ENCODE data around the gene SLC26A11.
"Not testable (repeated sequence)": the region's sequence is repeated elsewhere in the genome, so short reads cannot be mapped to it uniquely, and the experiment has no call there.

Gene SLC26A11

DNA sequence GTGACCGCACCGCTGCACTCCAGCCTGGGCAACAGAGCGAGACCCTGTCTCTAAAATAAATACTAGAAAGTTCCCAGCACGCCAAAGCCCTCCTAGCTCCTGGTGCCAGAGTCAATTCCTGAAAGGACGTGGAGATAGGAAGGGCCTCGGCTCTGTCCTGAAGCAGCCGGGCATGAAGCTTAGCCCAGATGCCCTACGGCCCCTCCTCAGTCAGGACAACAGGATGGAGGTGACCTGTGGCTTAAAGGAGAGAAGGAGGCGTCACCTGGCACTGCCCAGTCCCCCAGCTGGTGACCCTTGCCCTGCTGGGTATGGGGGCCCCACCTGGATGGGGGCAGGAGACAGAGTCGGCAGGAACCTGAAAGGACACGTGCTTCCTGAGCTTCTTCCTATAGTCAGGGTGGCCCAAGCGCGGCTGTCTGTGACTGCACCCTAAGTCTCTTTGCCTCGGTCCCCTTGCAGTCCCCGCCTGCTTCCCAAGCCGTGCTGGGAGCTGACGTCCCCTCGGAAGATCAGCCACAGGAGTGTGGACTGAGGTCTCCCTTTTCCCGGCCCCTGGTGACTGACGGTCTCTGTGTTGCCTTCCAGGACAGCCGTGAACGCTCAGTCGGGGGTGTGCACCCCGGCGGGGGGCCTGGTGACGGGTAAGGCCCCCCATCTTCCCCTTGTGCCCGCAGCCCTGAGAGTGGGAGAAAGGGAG lies 25.5 kb downstream of the SLC26A11 start:
- no peak for DNase-seq

- no peak for DNase-seq
Measured at GRCh38 chr17:80246266-80246681, 26.0 kb downstream of the SLC26A11 start.

- no peak for DNase-seq
Measured at GRCh38 chr17:80246726-80247125, 26.5 kb downstream of the SLC26A11 start.

DNA sequence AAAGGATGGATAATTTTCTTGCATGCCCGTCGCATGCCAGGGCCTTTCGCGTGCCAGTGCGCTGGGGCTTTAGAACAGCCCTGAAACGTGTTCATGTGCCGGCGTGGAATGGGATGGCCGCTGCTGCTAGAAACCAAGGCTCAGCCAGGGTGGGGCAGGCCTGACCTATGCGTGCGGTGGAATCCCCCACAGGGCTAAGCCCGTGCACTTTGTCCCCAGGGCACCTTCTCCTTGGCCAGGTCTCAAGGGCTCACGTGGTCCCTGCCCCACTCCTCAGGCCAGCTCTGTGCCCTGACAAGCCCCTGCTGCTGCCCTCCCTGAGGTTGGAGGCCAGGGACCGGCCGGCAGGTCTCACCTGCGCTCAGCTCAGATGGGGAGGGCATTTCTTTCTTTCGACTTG lies 27.3 kb downstream of the SLC26A11 start:
- DNase-seq = no peak

DNA sequence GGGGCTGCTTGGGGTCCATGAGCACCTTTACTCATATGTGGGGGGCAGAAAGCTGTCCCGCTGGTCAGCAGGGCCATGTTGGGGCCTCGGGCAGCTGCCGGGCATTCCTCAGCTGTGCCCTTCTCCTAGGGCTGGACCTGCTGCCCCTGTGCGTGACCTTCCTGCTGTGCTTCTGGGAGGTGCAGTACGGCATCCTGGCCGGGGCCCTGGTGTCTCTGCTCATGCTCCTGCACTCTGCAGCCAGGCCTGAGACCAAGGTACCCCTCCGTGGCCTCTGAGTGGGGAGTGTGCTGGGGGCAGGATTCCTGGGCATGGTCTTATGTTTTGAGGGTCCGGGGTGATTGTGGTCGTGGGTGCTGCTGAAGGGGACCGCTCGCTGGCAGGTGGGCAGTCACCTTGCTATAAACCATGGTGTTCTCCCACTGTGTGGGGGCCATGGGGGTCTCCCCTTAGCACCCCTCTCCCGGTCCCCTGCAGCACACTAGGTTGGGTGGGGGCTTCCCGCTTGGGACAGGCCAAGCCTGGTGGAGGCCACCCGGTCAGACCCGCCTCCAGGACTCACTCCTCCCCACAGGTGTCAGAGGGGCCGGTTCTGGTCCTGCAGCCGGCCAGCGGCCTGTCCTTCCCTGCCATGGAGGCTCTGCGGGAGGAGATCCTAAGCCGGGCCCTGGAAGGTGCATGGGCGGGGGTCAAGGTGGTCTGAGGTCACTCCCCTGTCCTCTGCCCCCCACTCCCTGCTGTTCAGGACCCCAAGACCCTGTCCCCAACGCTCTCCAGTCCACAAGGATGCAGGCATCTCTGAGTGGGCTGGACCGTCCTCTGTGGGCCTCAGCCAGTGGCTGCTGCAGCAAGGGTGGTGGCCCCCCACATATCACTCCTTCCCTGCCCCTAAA lies 28.0 kb downstream of the SLC26A11 start:
- no peak for DNase-seq

DNA sequence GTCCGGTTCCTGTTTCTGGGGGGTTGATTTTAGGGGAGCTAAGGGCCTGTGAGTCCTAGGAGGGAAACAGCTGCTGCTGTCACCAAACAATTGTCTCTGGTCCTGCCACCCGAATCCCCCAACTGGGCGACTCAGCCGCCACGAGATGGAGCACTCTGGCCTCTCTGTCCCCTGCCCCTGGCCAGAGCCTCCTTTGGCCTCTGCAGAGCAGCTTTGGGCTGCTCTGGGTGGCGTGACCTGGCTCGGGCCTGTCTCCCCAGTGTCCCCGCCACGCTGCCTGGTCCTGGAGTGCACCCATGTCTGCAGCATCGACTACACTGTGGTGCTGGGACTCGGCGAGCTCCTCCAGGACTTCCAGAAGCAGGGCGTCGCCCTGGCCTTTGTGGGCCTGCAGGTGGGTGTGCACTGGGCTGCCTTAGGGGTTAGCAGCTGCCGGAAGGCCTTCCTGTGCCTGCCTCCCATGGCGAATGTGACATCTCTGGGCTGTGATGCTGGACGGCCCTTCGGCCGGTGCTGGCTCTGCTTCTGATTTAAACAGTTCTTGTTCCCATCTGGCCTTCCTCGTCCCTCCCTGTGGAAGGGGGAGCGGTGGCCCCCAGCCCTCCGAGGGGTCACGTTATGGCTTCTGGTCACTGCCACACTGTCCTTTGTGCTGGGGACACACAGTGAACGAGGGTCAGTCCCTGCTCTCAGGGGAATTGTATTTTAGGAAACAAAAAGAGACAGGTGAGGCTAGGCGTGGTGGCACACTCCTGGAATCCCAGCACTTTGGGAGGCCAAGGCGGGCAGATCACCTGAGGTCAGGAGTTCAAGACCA lies 28.9 kb downstream of the SLC26A11 start:
- DNase-seq = no peak

DNA sequence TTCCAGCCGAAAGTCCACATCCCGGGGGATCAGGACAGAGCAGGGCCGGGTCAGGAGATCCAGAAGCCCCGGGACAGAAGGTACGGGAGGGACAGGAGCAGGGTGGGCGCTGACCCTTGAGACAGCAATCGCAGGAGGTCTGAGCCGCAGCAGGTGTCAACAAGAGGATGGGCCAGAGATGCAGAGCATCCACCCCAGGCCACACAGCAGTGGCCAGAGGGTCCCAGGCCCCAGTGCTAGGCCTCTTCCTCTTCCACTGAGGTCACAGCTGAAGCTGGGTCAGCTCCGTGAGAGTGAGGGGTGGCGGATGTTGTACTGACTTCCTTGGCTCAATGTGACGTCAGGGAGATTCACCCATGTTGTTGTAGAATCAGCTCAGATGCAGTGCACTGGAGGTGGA lies 31.7 kb downstream of the SLC26A11 start:
- DNase-seq = no peak

DNA sequence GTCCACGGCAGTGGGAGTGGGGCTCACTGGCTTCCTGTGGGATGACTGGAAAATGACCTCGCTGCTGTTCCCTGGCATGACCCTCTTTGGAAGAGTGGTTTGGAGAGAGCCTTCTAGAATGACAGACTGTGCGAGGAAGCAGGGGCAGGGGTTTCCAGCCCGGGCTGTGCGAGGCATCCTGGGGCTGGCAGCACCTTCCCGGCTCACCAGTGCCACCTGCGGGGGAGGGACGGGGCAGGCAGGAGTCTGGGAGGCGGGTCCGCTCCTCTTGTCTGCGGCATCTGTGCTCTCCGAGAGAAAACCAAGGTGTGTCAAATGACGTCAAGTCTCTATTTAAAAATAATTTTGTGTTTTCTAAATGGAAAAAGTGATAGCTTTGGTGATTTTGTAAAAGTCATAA lies 32.6 kb downstream of the SLC26A11 start:
- DNase-seq = no peak

- no peak for DNase-seq
Measured at GRCh38 chr17:80253631-80254395, 33.6 kb downstream of the SLC26A11 start.

DNA sequence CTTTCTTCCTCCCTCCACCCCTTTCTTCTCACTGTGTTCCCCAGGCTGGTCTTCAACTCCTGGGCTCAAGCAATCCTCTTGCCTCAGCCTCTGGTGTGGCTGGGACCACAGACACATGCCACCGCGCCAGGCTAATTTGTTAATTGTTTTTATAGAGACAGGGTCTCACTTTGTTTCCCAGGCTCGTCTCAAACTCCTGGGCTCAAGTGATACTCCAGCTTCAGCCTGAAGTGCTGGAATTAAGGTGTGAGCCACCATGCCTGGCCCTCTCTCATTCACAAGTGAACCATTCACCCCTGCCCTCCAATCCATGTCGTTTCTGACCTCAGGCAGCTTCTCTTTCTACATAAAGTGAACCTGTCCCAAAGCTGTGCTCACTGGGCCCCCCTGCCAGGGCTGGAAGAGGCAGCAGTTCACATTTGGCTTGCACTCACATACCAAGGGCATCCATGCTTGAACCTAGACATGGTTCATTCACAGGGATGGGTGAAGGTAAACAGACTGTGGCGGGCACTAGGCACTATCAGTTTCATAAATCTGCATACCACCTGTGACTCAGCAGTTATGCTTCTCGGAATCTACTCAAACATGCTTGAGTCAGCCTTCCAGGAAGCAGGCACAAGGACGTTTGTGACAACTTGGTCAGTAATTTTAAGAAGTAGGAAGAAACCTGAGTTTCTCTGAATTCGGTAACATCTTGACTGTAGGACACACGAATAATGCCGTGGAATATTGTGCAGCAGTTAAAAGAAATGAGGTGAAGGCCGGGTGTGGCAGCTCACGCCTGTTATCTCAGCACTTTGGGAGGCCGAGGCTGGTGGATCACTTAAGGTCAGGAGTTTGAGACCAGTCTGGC lies 34.4 kb downstream of the SLC26A11 start:
- no peak for DNase-seq

DNA sequence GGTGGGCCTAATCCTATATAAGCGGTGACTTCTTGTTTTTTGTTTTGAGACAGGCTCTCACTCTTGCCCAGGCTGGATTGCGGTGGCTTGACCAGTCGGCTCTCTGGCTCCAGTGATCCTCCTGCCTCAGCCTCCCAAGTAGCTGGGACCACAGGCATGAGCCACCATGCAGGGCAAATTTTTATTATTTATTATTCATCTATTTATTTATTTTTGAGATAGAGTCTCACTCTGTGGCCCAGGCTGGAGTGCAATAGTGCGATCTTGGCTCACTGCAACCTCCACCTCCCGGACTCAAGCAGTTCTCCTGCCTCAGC lies 35.8 kb downstream of the SLC26A11 start:
- DNase-seq = no peak

GRCh38 chr17:80257716-80258213 lies 37.5 kb downstream of the SLC26A11 start:
- DNase-seq = no peak

- DNase-seq = not testable (repeated sequence)
Measured at GRCh38 chr17:80258296-80258695, 38.1 kb downstream of the SLC26A11 start.

GRCh38 chr17:80259457-80260068 lies 39.3 kb downstream of the SLC26A11 start:
- no peak for DNase-seq

- DNase-seq = peak; percentile 53 to 54
Measured at GRCh38 chr17:80260069-80260535, 39.9 kb downstream of the SLC26A11 start.

- DNase-seq = peak in 1 of 2 donors; percentile 26
Measured at GRCh38 chr17:80260791-80261158, 40.5 kb downstream of the SLC26A11 start, which contains the start of gene RNF213. TSS of gene RNF213 (plus strand) at chr17:80260852. CDS start at chr17:80263682, 2,830 bp downstream.

DNA sequence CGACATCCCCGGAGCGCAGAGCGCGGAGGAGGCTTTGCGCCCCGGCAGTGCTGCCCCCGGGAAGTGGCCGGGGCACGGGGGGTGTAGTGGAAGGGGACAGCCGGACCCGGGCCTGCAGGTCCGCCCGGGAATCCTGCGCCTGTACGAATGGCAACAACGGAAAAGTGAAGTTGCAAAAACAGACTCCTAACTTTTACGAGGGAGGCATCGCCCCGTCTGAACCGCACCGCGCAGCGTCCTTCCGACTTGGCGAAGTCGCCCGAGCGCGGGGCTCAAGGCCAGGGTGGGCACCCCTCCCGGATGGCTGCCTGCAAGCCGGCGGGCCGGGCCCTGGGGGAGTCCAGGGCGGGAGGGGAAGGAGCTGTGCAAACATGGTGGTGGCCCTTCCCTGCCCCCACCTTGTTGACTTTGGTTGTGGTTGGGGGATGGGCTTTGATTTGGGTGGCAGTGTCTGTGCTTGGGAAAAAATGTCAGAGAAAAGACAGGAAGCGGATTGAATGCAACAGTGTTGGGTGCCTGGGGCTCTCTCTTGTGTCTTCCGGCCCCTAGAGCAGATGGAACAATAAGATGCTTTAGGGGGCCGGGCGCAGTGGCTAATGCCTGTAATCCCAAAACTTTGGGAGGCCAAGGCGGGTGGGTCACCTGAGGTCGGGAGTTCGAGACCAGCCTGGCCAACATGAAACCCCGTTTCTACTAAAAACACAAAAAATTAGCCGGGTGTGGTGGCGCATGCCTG lies 41.1 kb downstream of the SLC26A11 start:
- peak in 1 of 2 donors; percentile 26 for DNase-seq

DNA sequence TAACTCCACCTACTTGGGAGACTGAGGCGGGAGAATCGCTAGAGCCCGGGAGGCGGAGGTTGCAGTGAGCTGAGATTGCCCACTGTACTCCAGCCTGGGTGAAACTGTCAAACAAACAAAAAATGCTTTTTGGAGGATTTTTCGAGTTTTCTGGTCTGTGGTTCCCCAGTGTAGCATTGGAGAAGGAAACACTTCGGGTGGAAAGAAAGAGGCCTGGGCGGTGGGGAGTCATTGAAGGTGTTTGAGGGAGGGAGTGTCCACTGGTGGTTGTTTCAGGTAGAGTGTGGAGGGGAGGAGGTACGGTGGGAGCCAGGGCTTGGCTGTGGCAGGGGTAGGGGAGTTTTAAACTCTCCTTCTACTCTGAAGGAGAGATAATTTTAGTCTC lies 41.7 kb downstream of the SLC26A11 start:
- DNase-seq = no peak

DNA sequence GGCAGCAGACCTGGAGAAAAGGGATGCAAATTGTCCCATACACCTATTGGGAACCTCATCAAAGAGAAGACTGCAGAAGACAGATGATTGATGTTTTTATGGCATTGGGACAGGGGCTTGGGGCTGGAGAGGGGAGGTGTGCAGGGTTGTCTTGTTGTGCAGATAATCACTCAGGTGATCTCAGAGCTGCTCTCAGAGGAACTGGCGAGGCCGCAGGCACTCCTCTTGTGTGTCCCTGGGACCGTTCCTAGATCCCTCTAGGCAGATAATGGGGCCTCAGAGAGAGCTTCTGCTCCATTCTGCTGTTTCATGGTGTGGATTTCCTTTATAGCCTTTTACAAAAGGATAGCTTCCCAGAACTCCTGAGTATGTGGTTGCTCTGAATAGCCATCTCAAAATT lies 42.1 kb downstream of the SLC26A11 start:
- DNase-seq = no peak

- DNase-seq = no peak
Measured at GRCh38 chr17:80262775-80263244, 42.6 kb downstream of the SLC26A11 start.
